Activated CD4-positive, alpha-beta memory T cell treated with anti-CD3 and anti-CD28 coated beads for 36 hours (primary cell): ENCODE results near the gene SMIM20. TPM values are rescaled to one million over a fixed set of nuclear protein-coding genes. Genes with fewer than 3 reads are reported as not detected.

ENCODE experiments used
- CTCF ChIA-PET: fragments of 350-600 bp; sonication (Branson Sonifier 250); formaldehyde crosslinking; loops from one replicate; lab custom pipeline; 2021; ENCODE audit warnings: antibody characterized with exemption, inconsistent platforms; lab: Charles Lee
- POLR2A ChIA-PET: fragments of 350-600 bp; sonication (Branson Sonifier 250); formaldehyde crosslinking; loops from one replicate; lab custom pipeline; 2021; ENCODE audit warnings: antibody characterized with exemption; lab: Charles Lee
- DNase-seq: peaks from one replicate; pipeline ENCODE4 v3.0.0-alpha.2; 2020
- H3K27ac Mint-ChIP-seq: one replicate; pipeline ENCODE4 v1.8.0; 2021; ENCODE audit warnings: mixed read lengths
- H3K27me3 Mint-ChIP-seq: one replicate; pipeline ENCODE4 v1.8.0; 2021; ENCODE audit warnings: mixed read lengths
- H3K36me3 Mint-ChIP-seq: one replicate; pipeline ENCODE4 v1.8.0; 2021; ENCODE audit warnings: mixed read lengths
- H3K4me1 Mint-ChIP-seq: one replicate; pipeline ENCODE4 v1.8.0; 2021; ENCODE audit warnings: low read depth, mixed read lengths
- H3K4me3 Mint-ChIP-seq: one replicate; pipeline ENCODE4 v1.8.0; 2021; ENCODE audit warnings: mild to moderate bottlenecking, mixed read lengths
- H3K9me3 Mint-ChIP-seq: one replicate; pipeline ENCODE4 v1.8.0; 2021; ENCODE audit warnings: mixed read lengths
- intact Hi-C: fragments of 100-400 bp; cut with micrococcal nuclease; formaldehyde crosslinking; loops from one replicate; pipeline ENCODE4 v1.15.1; 2023
- total RNA-seq, 2 experiments: library from RNA; stranded (reverse); gene quantifications; one replicate each; pipeline ENCODE4 v1.2.3, GENCODE V29; 2021

The SMIM20 gene
- total RNA-seq, 2 experiments from 2014 or later = 26.0 to 28.0 TPM

DNA sequence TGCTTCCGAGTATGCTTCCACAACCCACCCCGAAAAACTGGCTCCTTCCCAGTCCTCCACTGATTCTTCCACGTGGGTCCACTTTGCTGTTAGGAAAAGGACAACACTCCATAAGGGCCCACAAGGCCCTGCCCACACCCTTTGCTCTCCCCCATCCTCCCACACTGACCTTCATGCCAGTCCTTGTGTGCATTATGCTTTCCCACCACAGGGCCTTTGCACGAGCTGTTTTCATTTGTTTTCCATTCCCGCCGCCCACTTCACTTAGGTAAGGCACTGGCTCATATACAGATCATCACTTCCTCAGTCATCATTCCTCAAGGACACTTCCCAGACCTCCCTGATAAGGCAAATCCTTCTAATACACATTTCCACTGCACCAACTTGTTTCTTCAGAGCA is 34.4 kb upstream of the SMIM20 start:
- no peak for DNase-seq
- intact Hi-C loops = no loop called here
- ChIA-PET POLR2A (no interaction called here), CTCF (no interaction called here)
- Mint-ChIP-seq H3K27ac (no peak overlapping the region), H3K4me1 (peaks cover 6% of the 10 kb centered on the region), H3K9me3 (no peaks in the 10 kb centered on the region), H3K27me3 (no peaks in the 10 kb centered on the region), H3K4me3 (no peak overlapping the region), H3K36me3 (peaks cover 4% of the 10 kb centered on the region)

DNA sequence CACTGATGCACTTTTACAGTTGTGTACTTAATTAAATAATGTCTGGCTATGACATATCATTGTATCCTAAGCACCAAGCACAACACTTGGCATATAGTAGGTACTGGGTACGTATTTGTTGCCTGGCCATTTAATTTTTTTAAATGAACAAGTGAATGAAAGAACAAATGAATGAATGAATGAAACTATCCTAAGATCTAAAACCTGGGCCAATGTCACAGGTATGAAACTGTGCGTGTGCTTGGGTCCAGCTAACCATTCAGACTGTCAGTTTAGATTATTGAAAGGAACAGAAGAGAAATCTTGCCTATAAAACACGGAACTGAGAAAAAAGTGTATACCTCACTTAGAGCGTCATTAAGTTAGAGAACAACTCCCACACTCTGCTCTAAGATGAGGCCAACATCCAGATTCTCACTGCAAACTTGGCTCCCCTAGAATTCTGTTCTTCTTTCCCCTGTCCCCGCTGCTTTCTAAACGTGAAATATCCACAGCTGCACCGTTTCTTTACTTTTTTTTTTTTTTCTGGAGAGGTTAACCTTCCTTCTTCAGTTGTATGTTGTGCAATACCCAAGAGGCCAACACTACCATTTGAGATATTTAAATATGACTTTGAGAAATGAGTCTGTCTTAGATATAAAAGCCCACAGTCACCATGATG is 33.9 kb upstream of the SMIM20 start:
- H3K36me3 Mint-ChIP-seq = peaks cover 4% of the 10 kb centered on the region
- H3K27ac Mint-ChIP-seq = no peak overlapping the region
- H3K27me3 Mint-ChIP-seq = no peaks in the 10 kb centered on the region
- ChIA-PET POLR2A (no interaction called here), CTCF (no interaction called here)
- no peak overlapping the region for H3K4me3 Mint-ChIP-seq
- peaks cover 6% of the 10 kb centered on the region for H3K4me1 Mint-ChIP-seq
- H3K9me3 Mint-ChIP-seq = no peaks in the 10 kb centered on the region
- intact Hi-C loops = no loop called here
- no peak for DNase-seq

DNA sequence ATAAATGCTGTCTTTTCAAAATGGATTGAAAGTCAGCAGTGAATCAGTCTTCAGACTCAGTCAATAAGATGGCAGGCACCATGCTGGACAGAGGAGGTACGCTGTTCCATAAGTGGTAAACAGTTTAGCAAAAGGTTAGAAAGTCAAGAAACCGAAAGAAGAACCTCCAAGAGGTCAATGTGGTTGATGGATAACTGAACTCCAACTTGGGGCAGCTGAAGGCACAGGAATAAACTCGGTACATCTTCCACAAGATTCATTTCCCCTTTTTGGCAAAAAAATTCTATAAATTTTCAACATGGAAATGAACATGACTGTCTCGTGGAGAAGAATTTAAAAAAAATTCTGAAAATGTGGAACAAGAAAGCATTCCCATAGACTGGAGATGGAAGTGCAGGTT is 32.8 kb upstream of the SMIM20 start:
- ChIA-PET POLR2A (no interaction called here), CTCF (no interaction called here)
- peaks cover 6% of the 10 kb centered on the region for H3K4me1 Mint-ChIP-seq
- intact Hi-C loops = no loop called here
- no peak for DNase-seq
- no peaks in the 10 kb centered on the region for H3K27me3 Mint-ChIP-seq
- no peaks in the 10 kb centered on the region for H3K9me3 Mint-ChIP-seq
- no peak overlapping the region for H3K27ac Mint-ChIP-seq
- no peak overlapping the region for H3K4me3 Mint-ChIP-seq
- H3K36me3 Mint-ChIP-seq = peaks cover 4% of the 10 kb centered on the region

DNA sequence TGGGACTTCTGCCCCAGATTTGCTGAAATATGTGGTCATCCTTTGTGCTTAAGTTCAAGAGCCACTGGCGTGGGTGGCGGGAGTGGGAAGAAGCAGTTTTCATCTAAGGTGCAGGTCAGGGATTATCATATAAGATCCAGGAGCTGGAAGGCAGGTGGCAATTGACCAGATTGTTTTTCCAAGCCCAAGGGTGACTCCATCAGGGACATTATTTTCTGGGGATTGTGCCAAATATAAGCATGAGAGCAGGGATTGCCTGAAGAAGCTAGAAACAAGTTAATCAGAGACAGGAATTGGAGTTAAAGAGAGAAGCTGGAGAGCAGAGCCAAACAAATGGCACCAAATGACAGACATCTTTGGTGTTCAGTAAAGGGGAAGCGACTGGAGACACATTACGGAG is 31.8 kb upstream of the SMIM20 start:
- ChIA-PET POLR2A (no interaction called here), CTCF (no interaction called here)
- Mint-ChIP-seq H3K36me3 (peaks cover 4% of the 10 kb centered on the region), H3K4me1 (peaks cover 6% of the 10 kb centered on the region), H3K4me3 (no peak overlapping the region), H3K27me3 (no peaks in the 10 kb centered on the region), H3K9me3 (no peaks in the 10 kb centered on the region), H3K27ac (no peak overlapping the region)
- intact Hi-C loops = no loop called here
- DNase-seq = no peak

DNA sequence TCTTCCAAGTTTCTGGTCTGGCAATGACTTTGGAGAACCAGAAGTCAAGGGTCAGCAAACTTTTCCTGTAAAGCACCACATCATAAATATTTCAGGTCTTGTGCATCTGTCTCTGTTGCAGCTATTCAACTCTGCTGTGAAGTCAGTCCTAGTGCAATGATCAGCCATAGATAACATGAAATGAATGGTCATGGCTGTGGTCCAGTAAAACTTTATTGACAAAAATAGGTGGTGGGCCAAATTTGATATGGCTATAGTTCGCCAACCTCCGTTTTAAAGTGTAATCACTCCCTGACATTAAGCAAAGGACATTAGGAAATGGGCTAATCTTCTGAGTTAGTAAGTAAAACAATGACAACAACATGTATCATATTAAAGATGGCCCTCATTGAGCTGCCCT is 30.5 kb upstream of the SMIM20 start:
- ChIA-PET CTCF (interaction anchor here (1.3 kb wide), 1 partner anchor 19 kb away, joined by 5 read pairs; no protein-coding TSS in a partner anchor), POLR2A (no interaction called here)
- no peak overlapping the region for H3K27ac Mint-ChIP-seq
- H3K4me3 Mint-ChIP-seq = no peak overlapping the region
- no peak for DNase-seq
- peaks cover 6% of the 10 kb centered on the region for H3K4me1 Mint-ChIP-seq
- H3K36me3 Mint-ChIP-seq = peaks cover 4% of the 10 kb centered on the region
- H3K9me3 Mint-ChIP-seq = no peaks in the 10 kb centered on the region
- intact Hi-C loops = no loop called here
- H3K27me3 Mint-ChIP-seq = no peaks in the 10 kb centered on the region

DNA sequence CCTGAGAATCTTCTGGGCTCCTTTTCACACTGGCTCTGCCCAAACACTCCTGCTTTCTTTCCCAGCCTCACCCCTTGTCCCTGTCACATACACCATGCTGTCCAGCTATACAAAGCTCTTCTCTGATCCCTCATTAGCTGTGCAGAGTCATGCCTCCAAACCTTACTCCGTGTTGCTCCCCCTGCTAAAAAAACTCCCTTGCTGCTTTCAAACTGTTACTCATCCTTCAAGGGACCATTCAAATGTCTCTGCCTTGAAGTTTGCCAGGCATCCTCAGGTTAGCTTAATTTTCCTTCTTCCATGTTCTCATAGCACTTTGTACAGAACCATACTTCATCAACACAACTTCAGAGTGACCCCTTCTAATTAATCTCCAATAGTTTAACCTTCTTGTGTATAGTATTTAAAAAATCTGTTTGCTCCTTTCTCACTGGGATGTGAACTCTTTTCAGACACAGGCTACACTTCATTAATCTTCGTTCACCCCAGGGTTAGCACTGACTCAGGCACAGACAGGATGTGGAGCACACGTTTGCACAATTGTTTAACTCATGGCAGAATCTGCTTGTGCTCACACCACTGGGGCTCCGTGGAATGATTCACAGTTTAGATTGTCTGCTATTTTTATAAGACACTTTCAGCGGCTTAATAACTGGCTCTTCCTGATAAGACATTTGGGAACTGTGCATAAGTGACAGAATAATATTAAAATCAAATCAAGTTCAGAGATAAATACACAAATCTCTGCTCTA is 29.8 kb upstream of the SMIM20 start:
- CTCF ChIA-PET = no interaction called here
- POLR2A ChIA-PET = no interaction called here
- H3K9me3 Mint-ChIP-seq = no peaks in the 10 kb centered on the region
- DNase-seq = no peak
- H3K27ac Mint-ChIP-seq = no peak overlapping the region
- no peak overlapping the region for H3K4me3 Mint-ChIP-seq
- peaks cover 4% of the 10 kb centered on the region for H3K36me3 Mint-ChIP-seq
- intact Hi-C loops = no loop called here
- H3K27me3 Mint-ChIP-seq = no peaks in the 10 kb centered on the region
- peaks cover 6% of the 10 kb centered on the region for H3K4me1 Mint-ChIP-seq

DNA sequence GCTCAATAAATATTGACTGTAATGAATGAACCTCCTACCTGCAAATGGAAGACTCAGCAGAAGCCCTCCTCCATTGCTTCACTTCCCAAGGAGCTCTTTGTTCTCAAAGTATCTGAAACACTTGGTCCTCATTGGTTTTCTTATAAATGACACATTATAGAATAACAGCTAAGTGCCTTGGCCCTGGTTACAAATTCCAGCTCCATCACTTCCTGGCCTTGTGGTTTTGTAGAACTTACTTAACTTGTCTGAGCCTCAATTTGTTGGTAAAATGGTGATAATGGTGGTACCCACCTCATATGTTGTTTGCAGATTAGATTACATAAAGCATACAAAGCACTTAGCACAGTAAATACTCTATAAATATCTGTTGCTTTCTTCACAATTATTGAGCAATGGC is 25.2 kb upstream of the SMIM20 start:
- intact Hi-C loops = no loop called here
- Mint-ChIP-seq H3K9me3 (no peaks in the 10 kb centered on the region), H3K4me3 (no peak overlapping the region), H3K4me1 (peaks cover 6% of the 10 kb centered on the region), H3K27me3 (no peaks in the 10 kb centered on the region), H3K27ac (no peak overlapping the region), H3K36me3 (no peaks in the 10 kb centered on the region)
- POLR2A ChIA-PET = interaction anchor here (0.6 kb wide), 1 partner anchor 176 kb away, joined by 3 read pairs; no protein-coding TSS in a partner anchor
- CTCF ChIA-PET = no interaction called here
- DNase-seq = no peak

DNA sequence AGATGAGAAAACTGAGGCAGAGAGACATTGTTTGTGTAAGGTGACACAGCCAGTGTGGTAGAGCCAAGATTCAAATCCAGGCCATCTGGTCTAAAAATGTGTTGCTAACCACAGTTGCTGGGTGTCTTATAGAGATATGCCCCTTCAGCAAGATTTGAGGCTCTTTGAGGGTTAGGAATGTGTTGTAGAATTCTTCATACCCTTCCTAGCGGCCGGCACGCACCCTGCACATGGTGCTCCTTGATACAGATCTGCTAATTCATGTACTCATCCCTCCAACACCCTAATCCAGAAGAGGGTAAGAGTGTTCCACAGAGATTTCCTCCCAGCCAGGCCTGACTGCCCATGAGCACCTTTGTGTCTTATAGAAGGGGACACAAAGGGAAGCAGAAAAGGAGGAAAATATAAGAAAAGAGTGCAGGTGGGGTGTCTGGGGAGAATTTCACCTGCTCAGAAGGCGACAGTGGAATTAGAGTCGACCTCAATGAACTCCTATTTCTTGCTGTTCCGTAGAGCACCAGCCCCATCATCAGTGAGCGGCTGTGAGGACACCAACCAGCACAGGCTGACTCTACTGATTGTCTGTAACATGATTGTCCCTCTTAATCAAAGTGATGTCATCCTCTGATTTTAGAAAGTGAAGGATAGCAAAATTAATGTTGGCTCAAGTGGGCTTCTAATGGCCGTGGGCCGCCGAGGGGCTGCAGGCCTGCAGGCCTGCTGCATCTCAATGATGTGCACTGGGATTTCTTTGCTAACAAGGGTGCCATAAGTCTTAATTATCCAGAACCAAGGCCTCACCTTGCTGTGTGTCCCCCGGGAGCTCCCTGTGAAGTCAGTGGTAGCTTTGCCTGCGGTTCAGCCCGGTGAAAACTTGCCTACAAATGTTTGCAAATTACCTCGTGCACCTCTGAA is 24.2 kb upstream of the SMIM20 start:
- Mint-ChIP-seq H3K27ac (no peak overlapping the region), H3K36me3 (no peaks in the 10 kb centered on the region), H3K4me3 (no peak overlapping the region), H3K4me1 (no peaks in the 10 kb centered on the region), H3K27me3 (no peaks in the 10 kb centered on the region), H3K9me3 (no peaks in the 10 kb centered on the region)
- intact Hi-C loops = no loop called here
- DNase-seq = no peak
- POLR2A ChIA-PET = no interaction called here
- CTCF ChIA-PET = no interaction called here

DNA sequence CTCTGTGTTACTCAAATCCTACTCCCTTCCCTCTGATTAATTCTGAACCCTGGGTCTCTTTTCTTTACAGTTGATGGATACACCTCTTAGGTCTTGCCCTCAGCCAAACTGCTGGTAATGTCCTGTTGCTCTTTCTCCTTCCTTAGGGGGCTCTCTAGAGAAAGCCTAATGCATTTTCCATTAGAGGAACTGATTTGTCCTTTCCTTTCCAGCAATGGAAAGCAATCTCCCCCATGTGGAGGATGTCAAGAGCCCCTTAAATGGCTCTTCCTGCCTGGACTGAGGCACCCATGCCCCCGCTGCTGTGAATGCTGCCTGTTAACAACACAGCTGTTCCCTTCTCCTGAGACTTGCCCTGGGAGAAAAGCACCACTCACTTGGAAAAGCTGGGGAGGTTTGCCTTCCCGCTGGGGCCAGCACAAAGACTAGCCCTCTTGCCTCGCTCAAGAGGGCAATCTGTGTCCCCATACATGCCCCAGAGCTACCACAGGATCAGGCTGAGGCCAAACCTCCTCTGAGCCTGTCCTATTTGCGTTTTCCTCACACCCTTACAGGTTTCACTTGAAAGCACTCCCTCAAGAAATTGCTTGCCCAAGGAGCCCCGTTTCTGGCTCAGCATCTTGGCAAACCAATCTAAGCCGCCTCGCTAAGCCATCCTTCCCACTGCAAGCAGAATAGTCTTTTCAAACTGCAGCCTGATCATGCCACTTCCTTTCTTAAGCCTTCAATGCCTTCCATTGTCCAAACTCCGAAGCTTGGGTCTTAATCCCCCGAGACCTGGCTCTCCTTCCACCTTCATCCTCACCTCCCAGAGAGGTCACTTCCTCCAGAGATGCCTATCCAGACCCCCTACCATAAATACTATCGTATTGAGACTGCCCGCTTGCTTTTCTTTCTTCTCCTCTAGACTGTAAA is 23.2 kb upstream of the SMIM20 start:
- intact Hi-C loops = no loop called here
- Mint-ChIP-seq H3K4me1 (no peaks in the 10 kb centered on the region), H3K36me3 (no peaks in the 10 kb centered on the region), H3K27ac (no peak overlapping the region), H3K27me3 (no peaks in the 10 kb centered on the region), H3K4me3 (no peak overlapping the region), H3K9me3 (no peaks in the 10 kb centered on the region)
- ChIA-PET CTCF (no interaction called here), POLR2A (no interaction called here)
- no peak for DNase-seq

DNA sequence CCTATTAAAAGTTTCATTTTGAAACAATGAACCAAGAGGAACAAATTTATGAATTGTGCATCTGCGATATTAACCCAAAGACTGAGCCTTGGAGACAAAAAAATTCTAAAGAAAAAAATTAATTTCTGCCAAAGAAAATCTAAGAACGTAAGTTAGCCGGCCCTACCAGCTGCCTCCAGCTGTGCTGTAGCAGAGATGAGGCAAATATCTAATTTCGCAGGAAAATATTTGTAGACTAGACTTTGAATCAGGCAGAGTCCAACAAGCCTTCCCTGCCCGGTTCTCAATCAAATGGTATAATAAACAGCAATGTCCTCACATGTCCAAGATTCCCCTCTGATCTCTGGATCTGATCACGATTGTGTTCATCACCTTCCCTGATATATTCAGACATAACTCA is 21.2 kb upstream of the SMIM20 start:
- Mint-ChIP-seq H3K9me3 (no peaks in the 10 kb centered on the region), H3K36me3 (no peaks in the 10 kb centered on the region), H3K27me3 (no peaks in the 10 kb centered on the region), H3K27ac (no peak overlapping the region), H3K4me3 (no peak overlapping the region), H3K4me1 (no peaks in the 10 kb centered on the region)
- CTCF ChIA-PET = no interaction called here
- intact Hi-C loops = no loop called here
- POLR2A ChIA-PET = no interaction called here
- no peak for DNase-seq

DNA sequence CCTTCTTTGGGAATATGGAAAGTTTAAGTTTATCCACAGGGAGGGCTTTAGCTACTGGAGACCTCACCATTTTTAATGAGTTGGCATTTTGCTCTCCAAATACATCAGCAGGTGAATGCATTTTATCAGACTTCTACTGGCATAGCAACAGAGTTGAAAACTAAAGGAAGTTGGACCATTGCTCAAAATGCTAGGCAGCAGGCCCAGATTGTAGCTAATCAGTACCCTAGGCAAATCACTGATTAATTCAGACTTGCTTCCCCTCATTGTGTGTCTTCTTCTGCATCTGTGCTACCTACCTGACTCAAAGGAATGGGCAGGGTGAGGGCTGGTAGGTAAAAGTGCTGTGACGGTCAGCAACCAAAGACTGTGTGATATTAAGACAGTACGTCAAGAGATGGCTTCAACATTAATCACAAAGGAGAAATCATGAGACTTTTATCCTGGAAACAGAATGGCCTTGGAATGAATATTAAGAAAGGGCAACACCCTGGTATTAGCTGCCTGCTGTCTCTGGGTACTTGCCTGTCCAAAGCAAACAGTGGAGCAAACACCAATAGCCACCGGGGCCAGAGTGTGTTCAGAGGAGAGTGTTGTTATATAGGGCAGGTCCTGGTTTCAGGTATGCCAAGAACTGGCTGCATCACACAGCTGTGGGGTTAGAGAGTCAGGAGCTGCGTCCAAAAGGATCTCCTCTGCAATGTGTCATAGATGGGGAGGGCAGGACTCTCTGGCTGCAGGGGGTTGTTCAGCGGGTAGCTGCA is 17.1 kb upstream of the SMIM20 start:
- no peaks in the 10 kb centered on the region for H3K27me3 Mint-ChIP-seq
- no peak overlapping the region for H3K4me3 Mint-ChIP-seq
- H3K9me3 Mint-ChIP-seq = no peaks in the 10 kb centered on the region
- DNase-seq = no peak
- intact Hi-C loops = no loop called here
- POLR2A ChIA-PET = no interaction called here
- peaks cover 12% of the 10 kb centered on the region for H3K4me1 Mint-ChIP-seq
- no peaks in the 10 kb centered on the region for H3K36me3 Mint-ChIP-seq
- CTCF ChIA-PET = interaction anchor here (1.5 kb wide), 1 partner anchor 457 kb away, joined by 4 read pairs; no protein-coding TSS in a partner anchor
- H3K27ac Mint-ChIP-seq = no peak overlapping the region
